Left kidney (tissue), 2 donors: ENCODE results near the gene CMSS1. TPM values are rescaled to one million over a fixed set of nuclear protein-coding genes. Genes with fewer than 3 reads are reported as not detected.

ENCODE experiments used
- DNase-seq: peaks from one replicate; pipeline ENCODE4 v3.0.0-alpha.2; 2013
- polyA plus RNA-seq: library from polyadenylated mRNA; unstranded; fragments of 120-200 nt; gene quantifications from one replicate; pipeline ENCODE4 v1.2.1, GENCODE V29; 2013; ENCODE audit not compliant: insufficient read length

The CMSS1 gene
- polyA plus RNA-seq, 1 donor = 47.6 TPM

DNA sequence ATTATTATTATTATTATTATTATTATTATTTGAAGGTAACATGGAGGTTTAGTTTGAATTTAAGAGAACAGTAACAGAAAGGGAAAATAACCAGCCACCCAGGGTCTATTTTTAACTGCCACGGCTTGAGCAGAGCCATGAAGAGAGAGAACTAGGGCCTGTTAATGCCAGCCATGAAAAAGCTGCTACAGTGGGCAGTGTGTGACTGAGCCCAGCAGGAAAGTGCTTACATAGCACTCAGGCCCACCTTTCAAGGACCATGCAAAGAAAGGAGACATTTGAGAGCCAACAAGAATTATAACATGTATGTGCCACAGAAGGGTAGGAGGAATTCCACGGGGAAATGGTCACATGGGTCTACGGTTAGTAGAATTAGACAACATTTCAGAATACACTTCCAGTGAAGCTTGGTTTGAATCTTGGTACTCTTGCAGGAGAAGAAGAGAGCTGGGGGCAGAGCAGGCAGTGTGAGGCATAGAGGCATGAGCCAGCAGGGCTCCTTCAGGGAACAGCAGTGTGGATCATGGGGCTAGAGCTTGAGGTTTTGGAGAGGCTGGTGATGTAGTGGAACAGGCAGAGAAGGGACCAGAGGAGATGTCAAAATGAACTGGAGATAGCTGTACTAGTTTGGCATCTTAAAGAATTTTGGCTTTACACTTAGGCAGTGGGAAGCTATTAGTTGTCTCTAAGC, 140.7 kb downstream of the CMSS1 start:
- no peak for DNase-seq

DNA sequence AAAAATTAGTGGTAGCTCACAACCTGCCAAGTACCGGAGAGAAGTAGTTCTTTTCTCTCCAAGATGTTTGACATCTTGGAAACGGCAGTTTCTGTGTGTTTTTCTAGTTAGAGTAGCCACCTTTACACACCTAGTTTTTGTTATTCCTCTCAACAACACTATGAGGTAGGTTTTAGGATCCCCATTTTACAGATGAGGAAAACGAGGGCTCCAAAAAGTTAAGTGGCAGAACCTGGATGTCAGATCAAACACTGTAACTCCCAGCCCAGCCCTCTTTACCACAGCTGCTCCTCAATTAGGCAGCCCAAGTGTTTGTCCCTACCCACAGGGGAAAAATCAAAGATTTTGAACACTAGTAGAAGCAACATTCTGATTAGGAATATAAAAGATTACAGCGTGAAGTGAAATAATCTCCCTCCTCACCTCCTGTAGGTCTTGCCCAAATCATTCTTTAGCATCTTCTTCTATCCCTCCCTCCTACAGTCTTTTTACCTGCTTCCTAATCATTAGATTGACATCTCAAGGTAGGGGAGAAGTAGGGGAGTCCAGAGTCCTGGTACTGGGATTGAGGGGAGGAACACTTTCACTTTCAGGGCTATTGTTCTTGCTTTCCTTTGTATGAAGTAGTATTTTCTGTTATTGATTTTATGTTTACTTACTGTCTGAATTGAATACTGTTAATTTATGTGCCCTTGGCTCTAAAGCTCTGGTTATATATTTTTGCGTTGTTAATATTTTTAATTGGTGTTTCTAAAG, 142.6 kb downstream of the CMSS1 start:
- no peak for DNase-seq

DNA sequence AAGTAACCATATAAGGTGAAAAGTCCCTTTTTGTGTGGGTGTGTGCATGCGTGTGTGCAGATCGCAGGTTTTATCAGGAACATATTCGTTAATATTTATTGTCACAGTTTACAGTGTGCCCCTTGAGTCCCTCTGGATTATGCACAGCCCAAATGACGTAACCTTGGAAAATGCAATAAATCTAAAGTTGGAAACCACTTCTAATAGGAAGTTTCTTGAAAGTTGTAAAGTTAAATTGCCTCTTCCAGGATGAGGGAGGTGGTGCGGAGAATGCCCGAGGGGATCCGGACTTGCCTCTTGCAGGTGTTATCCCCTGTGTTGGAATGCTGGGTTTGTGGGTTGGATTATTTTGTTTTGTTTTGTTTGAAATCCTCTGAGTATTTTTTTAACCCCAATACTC, 143.3 kb downstream of the CMSS1 start:
- peak; percentile 60 for DNase-seq

DNA sequence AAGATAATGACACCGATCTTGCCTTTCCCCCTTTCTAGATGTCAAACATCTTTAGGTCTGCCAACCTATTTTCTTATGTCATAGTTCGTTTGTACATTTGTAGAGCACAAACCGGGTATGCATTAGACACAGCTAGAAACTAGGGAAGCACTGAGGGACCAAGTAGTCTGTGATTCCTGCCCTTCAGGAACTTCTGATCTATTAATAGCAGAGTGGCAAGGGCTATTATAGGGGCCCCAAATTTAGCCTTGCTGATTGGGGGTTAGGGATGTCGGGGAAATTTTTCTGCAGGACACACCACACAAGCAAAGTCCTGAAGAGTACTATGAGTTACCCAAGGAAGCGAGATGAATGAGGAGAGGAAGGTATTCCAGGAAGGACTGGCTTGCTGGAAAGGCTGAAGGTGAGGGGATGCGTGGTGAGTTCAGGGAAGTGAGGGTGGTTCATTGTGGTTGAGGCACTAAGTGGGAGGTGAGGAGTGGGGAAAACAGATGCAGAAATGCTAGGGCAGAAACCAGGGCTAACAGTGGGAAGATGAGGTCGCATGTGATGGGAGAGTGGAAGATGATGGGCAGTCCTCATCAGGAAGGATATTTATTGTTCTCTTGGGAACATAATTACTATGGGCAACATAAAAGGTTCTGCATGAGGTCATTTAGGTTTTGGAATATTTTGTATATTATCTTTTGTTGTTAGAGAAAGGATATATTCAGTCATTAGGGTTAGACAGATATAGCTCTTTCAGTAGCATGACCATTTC, 144.3 kb downstream of the CMSS1 start:
- DNase-seq = no peak

DNA sequence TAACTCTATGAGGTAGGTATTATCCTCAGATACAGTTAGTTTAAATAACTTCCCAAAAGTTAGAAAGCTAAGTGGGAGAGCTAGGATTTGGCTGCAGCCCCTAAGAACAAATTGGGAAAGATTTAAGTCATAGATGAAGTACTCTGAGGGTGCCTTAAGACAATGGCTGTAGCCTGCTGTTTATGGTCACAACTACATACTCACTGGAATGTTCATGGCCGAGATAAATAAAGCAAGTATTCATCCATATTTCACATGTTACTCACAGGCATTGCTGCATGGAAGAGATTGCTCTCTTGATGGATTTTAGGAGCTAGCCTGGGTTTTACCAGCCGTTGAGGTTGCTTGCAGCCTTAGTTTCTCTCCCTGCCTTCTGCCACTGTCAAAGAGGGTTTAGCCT, 145.0 kb downstream of the CMSS1 start:
- no peak for DNase-seq

DNA sequence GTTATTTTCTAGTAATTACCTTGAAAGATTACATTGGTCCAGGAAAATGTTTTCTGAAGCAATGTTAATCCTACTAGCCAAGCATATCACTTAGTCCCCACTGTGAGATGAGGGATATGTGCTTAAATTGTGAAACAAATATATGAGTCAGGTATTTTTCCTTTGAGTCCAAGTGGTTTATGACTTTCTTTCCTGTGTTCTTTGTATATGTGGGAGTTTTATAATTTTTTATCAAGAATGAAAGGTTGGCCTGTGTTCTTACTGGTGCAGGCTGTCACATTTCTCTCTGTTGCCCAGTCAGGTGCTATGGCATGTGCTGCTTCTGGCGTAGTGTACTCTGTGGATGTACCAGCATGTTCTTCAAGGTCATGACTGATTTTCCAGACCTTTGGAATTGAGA, 147.4 kb downstream of the CMSS1 start:
- DNase-seq = no peak

DNA sequence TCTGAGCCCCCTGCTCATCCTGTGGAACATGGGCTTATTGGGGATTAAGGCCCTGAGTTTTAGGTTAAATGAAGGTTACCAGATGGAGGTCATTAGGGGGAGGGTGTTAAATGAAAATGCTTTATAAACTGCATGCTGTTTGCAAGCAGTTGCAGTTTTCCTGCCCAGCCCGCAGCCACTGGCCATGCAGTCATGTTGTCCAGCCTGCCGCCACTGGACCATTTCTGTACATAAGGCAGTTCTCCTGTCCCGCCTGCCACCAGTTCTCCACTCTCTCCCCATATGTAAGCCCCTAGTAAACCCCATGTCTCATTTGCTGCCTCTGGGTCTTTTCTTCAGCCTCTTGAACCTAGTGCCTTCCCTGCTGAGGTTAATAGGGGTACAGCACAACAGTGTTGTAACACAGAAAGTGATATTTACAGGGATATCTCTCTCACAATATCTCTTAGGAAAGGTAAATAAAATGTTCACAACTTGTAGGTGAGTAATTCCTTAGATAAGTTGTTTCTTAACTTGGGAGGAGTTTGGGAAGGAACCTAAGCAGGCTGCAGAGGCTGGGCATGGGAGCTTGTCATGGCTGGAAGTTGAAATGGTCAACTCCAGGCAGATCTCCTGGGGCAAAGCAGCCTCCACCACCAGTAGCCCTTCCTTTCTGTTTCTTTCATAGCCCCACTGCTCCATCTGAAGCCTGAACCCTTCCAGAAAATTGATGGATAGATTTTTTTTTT, 148.2 kb downstream of the CMSS1 start:
- DNase-seq = no peak

DNA sequence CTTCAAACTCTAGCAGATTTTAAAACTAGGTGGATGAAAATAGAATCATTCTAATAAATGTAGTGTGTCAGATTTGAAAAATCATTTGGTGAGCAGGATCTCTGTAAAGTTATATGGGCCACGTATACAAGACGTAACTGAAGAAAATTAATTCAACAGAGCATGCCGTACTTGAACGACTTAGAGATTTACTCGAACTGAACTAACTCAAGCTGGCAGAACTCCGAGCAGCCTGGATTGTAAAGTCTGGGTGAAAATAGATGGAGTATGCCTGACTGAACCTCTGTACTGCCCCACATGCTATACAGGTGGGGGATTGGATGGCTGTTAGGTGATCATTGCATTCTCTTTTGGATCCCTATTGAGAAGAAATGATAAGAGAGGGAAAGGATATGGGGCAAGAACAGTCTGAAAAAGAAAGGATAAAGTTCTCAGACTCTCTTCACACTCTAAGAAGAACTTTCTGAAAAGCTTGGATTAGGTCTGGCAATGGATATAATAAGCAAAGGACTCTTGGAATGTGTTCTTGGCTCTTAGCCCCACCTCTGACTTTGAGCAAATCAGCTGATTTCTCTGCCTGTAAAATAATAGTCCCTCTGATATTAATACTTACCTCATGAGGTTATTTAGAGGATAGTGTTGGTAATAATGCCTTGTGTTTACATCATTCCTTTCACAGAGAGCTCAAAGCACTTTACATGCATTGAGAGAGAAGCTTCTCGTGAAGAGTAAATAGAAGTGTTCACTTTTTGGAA, 149.2 kb downstream of the CMSS1 start:
- DNase-seq = no peak

DNA sequence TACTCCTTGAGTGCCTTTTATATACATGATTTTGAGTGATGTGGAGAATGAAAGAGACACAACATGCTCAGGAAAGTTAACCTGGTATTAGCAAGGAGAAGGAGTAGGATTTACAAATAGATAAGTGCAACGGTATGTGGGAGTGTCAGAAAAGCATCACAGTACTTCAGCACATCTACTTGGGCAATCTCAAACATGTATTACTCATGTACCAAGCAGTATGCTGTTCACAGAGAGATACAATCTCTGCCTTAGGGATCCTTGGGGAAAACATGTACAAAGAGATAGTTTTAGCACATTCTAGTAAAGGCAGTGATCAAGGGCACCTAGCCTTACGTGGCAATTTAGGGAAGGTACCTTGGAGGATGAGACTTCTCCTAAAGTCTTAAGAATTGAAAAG, 150.1 kb downstream of the CMSS1 start:
- no peak for DNase-seq

DNA sequence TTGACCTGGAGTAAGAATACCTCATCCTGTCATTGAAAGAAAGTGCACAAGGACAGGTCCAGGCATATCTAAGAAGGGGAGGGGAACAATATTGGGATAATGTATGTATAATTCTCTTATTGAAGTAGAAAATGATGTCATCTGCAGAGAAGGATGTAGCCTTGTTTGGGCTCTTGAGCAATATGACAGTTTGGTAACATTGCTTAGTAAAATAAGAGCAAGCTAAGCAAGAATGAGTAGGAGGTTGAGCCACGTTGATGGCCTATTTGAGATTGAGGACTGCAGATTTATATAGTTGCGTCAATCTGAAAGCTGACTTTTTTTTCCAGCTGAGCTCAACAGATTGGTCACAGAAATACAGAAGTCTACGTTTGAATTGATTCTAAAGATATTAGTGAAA, 151.5 kb downstream of the CMSS1 start:
- DNase-seq = no peak

DNA sequence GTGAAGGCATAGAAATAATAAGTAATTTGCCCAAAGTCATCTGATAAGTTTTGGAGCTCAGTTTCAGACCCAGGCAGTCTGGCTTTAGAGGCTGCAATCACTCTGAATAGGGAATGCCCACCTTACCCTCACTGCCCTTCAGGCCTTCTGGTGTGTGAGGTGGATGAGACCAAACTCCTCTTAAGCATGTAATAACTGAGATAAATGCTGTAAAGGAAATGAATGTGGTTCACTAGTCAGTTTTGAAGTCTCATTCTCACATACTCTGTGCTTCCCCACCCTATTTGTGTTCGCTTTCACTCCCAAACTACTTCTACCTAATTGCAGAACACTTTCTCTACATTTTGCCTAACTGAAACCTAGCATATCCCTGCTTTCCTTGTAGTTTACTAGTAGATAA, 152.5 kb downstream of the CMSS1 start:
- DNase-seq = no peak

DNA sequence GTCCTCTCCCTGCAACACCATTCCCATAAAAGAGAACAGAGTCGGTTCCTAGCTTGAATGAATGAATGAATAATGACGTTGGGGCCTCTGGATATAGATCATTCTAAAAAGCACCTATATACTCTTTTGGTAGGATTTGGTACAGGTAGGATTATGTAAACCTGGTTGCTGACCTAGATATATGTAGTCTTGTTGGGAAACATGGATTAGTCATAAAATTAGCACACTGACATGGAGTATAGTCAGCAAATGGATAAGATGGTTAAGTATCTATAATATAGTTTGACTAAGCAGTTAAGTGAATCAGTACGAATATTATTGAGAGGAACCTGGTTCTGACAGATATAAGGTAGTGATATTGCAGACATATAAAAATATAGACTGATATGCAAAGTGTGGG, 154.1 kb downstream of the CMSS1 start:
- DNase-seq = no peak

DNA sequence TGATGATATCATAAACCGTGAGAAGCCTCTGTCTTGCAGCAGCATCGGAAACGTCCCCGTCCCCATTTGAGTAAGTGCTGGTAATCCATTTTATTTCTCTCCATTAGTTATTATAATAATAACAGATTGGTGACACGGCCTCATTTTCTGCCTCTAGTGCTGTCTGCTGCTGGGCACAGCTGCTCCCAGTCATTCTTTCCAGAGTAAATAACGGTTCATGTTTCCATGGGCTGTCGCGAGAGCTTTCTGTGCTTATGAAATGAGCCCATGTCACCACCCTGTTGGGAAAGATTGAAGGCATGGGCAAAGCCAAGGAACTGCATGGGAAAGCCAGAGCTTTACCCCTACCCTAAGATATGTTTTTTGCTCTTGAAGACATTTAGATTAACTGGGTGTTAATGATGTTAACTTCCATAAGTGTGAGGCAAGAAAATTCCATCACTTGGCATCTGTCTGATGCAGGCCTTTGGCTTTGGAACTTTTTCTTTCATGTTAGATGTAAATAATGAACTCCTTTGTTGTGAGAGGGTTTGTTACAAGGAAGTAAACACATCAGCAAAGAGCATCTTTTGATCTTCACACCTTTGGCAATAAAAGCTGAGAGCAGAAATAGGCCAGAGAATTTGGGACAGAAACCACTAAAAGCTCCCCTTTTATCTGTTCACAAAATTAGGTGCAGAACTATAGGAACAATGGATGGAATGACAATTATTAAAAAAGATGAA, 154.9 kb downstream of the CMSS1 start:
- DNase-seq = no peak

DNA sequence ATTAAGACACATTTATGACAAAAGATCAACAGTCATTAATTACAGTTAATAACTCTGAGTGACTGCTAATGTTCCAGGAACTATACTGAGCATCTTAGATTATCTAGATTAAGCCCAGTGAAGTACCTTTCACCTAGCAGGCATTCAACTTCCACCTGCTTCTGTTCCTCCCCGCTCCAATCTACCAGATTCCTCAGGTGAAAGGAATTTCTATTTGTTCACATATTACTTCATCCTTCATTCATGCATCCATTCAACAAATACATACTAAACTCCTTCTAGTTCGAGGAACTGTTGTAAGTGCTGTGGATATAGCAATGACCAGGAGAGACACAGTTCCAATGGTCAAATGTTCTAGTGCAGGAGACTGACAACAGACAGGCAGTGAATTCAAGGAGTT, 157.3 kb downstream of the CMSS1 start:
- no peak for DNase-seq

DNA sequence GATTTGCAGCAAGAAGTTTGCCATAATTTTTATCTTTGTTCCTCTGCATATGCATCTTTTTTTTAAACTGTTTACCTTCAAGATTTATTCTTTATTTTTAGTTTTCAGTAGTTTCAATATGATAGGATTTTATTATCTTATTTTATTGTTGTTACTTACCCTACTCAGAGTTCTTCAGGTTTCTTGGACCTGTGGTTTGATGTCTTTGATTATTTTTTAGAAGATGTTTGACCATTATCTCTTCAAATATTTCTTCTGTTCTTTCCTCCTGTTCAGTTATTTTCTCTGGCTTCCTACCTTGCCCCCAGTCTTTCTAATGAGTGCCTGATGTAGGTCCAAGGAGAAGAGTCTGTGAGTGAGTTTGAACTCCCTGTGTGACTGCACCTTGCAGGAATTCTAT, 158.9 kb downstream of the CMSS1 start:
- DNase-seq = no peak

DNA sequence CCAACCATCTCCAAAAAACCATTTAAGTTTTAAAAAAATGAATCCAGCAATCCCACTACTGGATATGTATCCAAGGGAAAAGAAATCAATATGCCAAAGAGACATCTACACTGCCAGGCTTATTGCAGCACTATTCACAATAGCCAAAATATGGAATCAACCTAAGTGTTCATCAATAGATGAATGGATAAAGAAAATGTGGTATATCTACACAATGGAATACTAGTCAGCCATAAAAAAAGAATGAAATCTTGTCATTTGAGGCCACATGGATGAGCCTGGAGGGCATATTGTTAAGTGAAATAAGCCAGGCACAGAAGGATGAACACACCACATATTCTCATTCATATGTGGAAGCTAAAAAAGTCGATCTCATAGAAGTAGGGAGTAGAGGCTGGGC, 160.6 kb downstream of the CMSS1 start:
- DNase-seq = no peak

DNA sequence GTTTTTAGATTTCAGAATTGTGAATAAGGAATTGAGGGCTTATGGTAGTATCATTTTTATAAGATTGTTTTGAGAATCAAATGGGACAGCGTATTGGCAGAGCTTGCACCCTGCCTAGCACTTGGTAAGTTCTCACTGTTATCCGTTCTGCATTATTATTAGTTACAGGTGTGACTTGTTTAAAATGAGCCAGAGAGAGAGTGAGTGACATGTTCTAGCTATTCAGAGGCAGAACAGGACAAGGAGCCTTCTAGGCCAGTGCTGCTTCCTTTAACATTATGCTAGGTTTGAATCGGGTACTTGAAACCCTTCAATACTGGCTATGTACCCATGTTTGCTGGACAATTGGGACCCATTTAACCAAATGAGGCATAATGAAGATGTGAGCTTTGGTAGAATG, 162.9 kb downstream of the CMSS1 start:
- DNase-seq = no peak

DNA sequence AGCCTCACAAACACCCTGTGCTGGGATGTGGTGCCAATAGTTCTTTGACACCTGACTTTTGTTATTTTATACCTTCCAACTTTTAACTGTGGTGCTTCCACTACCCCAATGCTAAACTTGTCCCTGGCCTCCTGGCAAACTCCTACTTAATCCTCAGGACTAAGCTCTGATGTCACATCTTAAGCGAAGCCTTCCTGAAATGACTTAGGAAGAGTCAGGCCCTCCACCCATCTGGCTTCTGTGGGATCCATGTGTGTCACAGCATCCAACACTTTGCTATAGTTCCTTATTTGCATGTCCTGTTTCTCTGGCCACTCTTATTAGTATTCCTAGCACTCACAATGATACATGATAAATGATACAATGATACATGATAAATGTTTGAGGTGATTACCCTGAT, 163.5 kb downstream of the CMSS1 start:
- DNase-seq = no peak

DNA sequence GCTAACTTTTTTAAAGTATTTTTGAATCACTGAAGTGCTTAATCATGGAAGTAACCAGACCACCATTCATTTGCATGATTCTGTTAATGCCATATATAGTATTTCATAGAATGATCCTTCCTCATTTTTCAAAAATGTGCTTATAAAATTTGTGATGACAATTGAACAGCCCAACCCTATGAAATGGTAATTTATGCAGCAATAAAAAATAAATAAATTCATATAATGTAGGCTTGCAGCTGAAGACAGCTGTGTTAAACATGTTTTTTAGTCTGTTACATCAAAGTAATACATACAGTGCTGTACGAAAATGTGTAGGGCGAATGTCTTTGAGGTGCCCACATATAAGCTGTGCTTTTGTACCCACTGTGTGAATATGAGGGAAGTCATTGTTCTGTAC, 165.0 kb downstream of the CMSS1 start:
- no peak for DNase-seq

DNA sequence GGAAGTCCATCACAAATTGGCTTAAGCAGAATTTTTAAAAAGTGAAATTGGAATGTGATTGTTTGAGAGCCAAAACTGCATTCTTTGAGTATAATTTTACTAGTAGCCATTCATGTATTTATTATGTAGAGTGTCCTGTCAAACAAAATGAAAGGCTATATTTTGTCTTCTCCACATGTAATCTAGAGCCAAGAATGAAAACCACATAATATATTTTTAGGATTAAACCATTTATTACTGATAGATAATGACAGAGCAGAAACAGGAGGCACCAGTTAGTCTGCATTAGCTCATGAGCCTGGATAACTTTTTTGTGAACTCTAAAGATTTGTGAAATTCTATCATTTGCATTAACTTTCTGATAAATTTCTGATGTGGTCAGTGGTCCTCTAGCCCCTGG, 166.5 kb downstream of the CMSS1 start:
- DNase-seq = no peak

DNA sequence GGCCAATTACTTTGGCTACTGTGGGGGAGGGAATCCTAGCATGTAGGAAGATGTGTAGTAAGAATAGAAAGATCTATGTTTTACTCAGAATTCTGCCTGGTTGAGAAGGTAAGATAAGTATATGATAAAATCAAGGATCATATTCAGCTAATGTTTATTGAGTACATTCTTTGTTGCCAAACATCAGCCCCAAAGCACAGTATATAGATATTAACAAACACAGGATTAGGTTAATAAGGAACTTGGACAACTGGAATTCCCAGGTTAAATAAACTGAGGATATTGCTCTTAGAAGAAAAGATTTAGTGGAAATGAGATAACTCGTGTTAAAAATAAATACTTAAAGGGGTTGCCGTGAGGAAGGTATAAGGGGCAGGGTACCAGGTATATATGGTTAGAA, 167.0 kb downstream of the CMSS1 start:
- no peak for DNase-seq
